KMS-11 (cell line): ENCODE measurements around the gene INPP5E.

Experiments used
- H2AFZ ChIP-seq: fragments of 200-600 bp; sonication (generic); 2 replicates; pipeline ENCODE4 v1.6.1; 2016; ENCODE audit warnings: antibody characterized with exemption, mixed run types, low read depth
- H3K27ac ChIP-seq: fragments of 200-600 bp; sonication (generic); 2 replicates; pipeline ENCODE4 v1.6.1; 2016; ENCODE audit warnings: mild to moderate bottlenecking, mixed run types
- H3K27me3 ChIP-seq: fragments of 200-600 bp; sonication (generic); 2 replicates; pipeline ENCODE4 v1.6.1; 2017; ENCODE audit warnings: mild to moderate bottlenecking, low read depth, mixed run types, moderate library complexity; ENCODE audit not compliant: insufficient read depth
- H3K36me3 ChIP-seq: fragments of 200-600 bp; sonication (generic); 2 replicates; pipeline ENCODE4 v1.6.1; 2017; ENCODE audit warnings: mild to moderate bottlenecking, mixed run types; ENCODE audit not compliant: insufficient read depth
- H3K4me1 ChIP-seq: fragments of 200-600 bp; sonication (generic); 2 replicates; pipeline ENCODE4 v1.6.1; 2016; ENCODE audit warnings: mild to moderate bottlenecking, low read depth, mixed run types; ENCODE audit not compliant: poor library complexity, severe bottlenecking
- H3K4me2 ChIP-seq: fragments of 200-600 bp; sonication (generic); 2 replicates; pipeline ENCODE4 v1.7.0; 2016; ENCODE audit warnings: mild to moderate bottlenecking, mixed run types
- H3K4me3 ChIP-seq: fragments of 200-600 bp; sonication (generic); IDR thresholded peaks from 2 replicates; pipeline ENCODE4 v1.6.1; 2017; ENCODE audit warnings: low read depth, low read length, mixed read lengths; ENCODE audit not compliant: insufficient read depth
- H3K79me2 ChIP-seq: fragments of 200-600 bp; sonication (generic); 2 replicates; pipeline ENCODE4 v1.6.1; 2016; ENCODE audit warnings: low read depth, mixed run types; ENCODE audit not compliant: insufficient read depth
- H3K9ac ChIP-seq: fragments of 200-600 bp; sonication (generic); 2 replicates; pipeline ENCODE4 v1.6.1; 2016; ENCODE audit warnings: mild to moderate bottlenecking, mixed run types
- H4K20me1 ChIP-seq: fragments of 200-600 bp; sonication (generic); 2 replicates; pipeline ENCODE4 v1.6.1; 2016; ENCODE audit warnings: mild to moderate bottlenecking, mixed run types; ENCODE audit not compliant: insufficient read depth
- CTCF ChIP-seq: fragments of 200-600 bp; sonication (generic); conservative IDR thresholded peaks from 2 replicates; pipeline ENCODE4 v1.6.1; 2017; ENCODE audit warnings: low read depth, mild to moderate bottlenecking, antibody characterized with exemption, low read length, moderate library complexity, mixed read lengths

Gene INPP5E

GRCh38 chr9:136472640-136473353, 33.2 kb upstream of the INPP5E start:
- H3K36me3 ChIP-seq: peaks cover 4% of the 10 kb centered on the region; the same call in 1 of the 2 replicates
- no peak overlapping the region for H3K27ac ChIP-seq
- no peaks in the 10 kb centered on the region for H4K20me1 ChIP-seq
- no peak overlapping the region for H2AFZ ChIP-seq
- no peaks in the 10 kb centered on the region for H3K4me1 ChIP-seq
- H3K27me3 ChIP-seq: no peaks in the 10 kb centered on the region
- H3K4me2 ChIP-seq: no peak overlapping the region
- H3K79me2 ChIP-seq: peaks cover 2% of the 10 kb centered on the region; the same call in 1 of the 2 replicates
- no peak for TF ChIP-seq CTCF
- no peak overlapping the region for H3K9ac ChIP-seq
- H3K4me3 ChIP-seq: no peak overlapping the region

GRCh38 chr9:136471802-136472487, 32.3 kb upstream of the INPP5E start:
- H4K20me1 ChIP-seq: no peaks in the 10 kb centered on the region
- H3K4me3 ChIP-seq: no peak overlapping the region
- no peak overlapping the region for H2AFZ ChIP-seq
- TF ChIP-seq CTCF: no peak
- H3K9ac ChIP-seq: no peak overlapping the region
- H3K27me3 ChIP-seq: no peaks in the 10 kb centered on the region
- H3K4me1 ChIP-seq: no peaks in the 10 kb centered on the region
- H3K27ac ChIP-seq: no peak overlapping the region
- no peak overlapping the region for H3K4me2 ChIP-seq
- no peaks in the 10 kb centered on the region; the same call in 1 of the 2 replicates for H3K79me2 ChIP-seq
- H3K36me3 ChIP-seq: peaks cover 4% of the 10 kb centered on the region; the same call in 1 of the 2 replicates

- Histone ChIP-seq H3K27ac (no peak overlapping the region), H3K9ac (no peak overlapping the region), H2AFZ (no peak overlapping the region), H4K20me1 (no peaks in the 10 kb centered on the region), H3K4me3 (no peak overlapping the region), H3K36me3 (peaks cover 4% of the 10 kb centered on the region; the same call in 1 of the 2 replicates), H3K79me2 (no peaks in the 10 kb centered on the region; the same call in 1 of the 2 replicates), H3K27me3 (no peaks in the 10 kb centered on the region), H3K4me2 (no peak overlapping the region), H3K4me1 (no peaks in the 10 kb centered on the region)
- TF ChIP-seq CTCF: no peak
These were observed 31.3 kb upstream of the INPP5E start for GRCh38 chr9:136470792-136471469.

- Histone ChIP-seq H3K79me2 (no peaks in the 10 kb centered on the region; the same call in 1 of the 2 replicates), H3K4me3 (no peak overlapping the region), H3K27ac (no peak overlapping the region), H3K4me1 (no peaks in the 10 kb centered on the region), H3K4me2 (no peak overlapping the region), H3K9ac (no peak overlapping the region), H2AFZ (no peak overlapping the region), H3K36me3 (peaks cover 5% of the 10 kb centered on the region; the same call in 1 of the 2 replicates), H4K20me1 (no peaks in the 10 kb centered on the region), H3K27me3 (no peaks in the 10 kb centered on the region)
- TF ChIP-seq CTCF: no peak
These were observed 30.7 kb upstream of the INPP5E start for GRCh38 chr9:136470356-136470755.
